Measurements from ENCODE around the gene IQUB.
"Not testable (repeated sequence)": the region's sequence is repeated elsewhere in the genome, so short reads cannot be mapped to it uniquely, and the experiment has no call there.

Gene IQUB

DNA sequence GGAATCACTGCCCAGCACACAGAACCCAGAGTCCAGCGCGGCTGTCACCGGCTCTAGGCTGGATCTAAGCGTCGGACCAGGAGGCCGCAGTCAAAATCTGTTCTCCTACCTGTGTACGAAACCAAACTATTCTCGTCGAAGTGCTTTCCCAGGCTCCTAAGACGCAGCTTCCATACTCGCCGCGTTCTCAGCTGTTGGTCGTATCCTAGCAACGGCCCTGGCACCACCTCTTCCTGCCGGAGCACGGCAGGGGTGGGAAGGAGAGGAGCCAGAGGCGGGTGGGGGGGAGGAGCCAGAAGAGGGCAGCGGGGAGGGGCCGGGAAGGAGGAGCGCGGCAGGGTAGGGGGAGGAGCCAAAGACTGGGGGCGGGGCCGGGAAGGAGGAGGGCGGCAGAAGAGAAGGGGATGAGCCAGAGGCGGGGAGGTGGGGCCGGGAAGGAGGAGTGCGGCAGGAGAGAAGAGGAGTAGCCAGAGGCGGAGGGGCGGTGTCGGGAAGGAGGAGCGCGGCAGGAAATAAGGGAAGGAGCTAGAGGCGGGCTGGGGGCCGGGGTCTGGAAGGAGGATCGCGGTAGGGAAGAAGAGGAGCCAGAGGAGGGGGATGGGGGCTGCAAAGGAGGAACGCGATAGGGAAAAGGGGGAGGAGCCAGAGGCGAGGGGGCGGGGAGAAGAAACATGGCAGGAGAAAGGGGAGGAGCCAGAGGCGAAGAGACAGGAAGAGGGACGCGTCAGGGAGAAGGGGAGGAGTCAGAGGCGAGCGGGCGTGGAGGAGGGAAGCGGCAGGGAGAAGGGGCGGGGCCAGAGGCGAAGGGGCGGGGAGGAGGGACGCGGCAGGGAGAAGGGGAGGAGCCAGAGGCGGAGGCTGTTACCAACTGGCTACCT is at the start of gene IQUB:
TSS of gene IQUB (minus strand) at position 213 of the 878 bp plus-strand sequence. CDS start 22,255 bp downstream, outside the sequence.
- peak; percentile 96 for DNase-seq (ENCODE audit: low read depth)

DNA sequence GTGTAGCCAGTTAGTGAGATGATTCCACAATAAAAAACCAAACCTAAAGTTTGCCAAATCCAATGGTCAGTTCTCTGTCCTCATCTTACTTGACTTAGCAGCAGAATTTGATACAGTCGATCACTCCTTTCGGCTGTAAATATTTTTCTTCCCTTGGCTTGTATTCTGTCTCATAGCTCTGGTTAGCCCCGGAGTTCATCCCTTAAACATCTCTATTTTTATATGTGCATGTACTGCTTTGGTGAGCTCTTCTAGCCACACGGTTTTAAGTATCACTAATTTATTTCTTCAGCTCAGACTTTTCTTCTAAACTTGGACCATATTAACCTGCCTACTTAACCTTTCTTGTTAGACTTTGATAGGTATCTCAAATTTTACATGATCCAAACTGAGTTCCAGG is 49.4 kb upstream of the IQUB start:
- DNase-seq (ENCODE audit: low read depth), result no peak

GRCh38 chr7:123581162-123581459 is 46.7 kb upstream of the IQUB start:
- no peak for DNase-seq (ENCODE audit: low read depth)

DNA sequence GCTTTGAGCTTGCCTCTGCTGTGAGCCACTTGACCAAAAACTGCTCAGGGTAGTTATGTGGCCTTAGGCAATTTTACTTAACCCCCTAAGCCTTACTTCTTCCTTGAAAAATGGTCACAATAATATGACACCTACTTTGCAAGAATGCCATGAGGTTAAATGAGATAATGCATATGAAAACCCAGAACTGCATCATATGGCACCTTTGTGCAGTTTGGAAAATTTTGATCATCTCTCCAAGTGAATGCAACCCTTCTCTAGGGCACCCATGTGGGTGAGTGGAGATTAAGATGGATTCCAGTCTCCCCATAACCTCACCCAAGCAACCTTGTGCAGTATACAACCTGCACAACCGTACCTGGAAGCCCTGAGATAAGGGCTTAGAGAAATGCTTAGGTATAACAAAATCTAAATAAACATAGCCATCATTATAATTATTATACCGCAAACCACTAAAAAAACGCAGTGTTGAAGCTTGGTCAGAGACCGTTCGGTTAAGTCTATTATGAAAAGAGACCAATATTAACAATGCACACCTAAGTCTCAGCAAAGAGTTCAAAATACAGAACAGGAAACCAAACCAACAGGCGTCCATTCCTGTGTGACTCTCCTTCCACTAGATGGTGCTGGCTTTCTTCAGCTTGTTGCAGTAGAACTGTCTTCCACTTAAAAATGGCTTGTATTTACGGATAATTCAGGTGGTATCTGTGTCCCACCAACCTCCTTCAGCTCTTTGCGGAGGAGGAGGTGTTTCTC is 46.2 kb upstream of the IQUB start:
- no peak for DNase-seq (ENCODE audit: low read depth)

DNA sequence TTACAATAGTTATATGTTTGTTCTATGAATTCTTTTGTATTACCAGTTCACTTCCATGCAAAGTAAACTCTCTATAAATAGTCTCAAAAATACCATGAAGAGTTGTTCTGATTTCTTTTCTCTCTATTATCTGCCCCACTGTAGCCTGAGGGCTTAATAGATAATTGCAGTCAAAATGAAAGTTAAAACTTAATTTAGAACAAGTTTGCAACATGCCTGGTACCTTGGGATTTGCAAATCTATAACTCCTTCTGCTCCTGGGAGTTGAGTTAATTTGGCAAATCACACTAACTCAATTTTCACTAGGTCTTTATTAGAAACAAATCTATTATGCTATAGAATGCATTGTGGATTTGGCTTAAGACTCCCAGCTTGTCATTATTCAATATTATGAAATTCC is 45.0 kb upstream of the IQUB start:
- no peak for DNase-seq (ENCODE audit: low read depth)

- DNase-seq (ENCODE audit: low read depth), result no peak
These were observed 39.6 kb upstream of the IQUB start for GRCh38 chr7:123573896-123574467.

DNA sequence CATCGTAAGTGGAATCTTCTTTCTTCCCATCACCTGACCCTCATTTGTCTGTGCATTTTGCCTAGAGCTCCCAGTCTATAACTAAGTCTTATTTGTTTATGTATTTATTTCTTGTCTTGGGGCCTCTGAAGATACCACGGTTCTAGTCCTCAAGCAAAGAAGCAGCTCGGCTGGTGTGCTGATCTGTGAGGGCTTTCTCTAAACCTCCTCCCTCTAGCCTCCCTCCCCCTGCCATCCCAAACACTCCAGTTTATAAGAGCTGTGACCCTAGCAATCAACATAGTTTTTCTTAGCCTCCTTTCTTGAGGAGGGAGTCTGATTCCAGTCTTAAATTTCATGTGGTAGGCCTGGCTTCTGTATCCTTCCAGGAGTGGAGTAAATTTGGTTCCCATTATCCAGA is 38.9 kb upstream of the IQUB start:
- DNase-seq (ENCODE audit: low read depth), result no peak

GRCh38 chr7:123571684-123572083 is 37.3 kb upstream of the IQUB start:
- no peak for DNase-seq (ENCODE audit: low read depth)

DNA sequence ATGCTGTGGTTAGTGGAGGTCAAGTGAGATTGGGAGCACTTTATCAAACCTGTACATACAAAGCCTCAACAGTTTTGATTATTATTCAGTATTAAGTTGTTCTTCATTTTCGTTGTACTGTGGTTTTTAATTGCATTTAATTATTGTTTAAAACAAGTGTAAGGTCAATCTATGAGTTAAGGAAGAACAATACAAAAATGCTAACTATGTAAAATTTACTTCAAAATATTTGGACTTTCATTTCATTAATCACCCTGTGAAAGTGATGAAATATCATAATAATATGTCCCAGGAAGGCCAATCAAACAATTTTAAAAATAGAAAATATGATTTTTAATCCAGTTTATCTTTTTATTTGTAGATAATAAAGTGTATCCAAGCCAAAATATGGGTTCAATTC is 36.8 kb upstream of the IQUB start:
- DNase-seq (ENCODE audit: low read depth), result no peak

- DNase-seq (ENCODE audit: low read depth), result no peak
These were observed 36.2 kb upstream of the IQUB start for GRCh38 chr7:123570390-123571182.

- DNase-seq (ENCODE audit: low read depth), result no peak
These were observed 35.1 kb upstream of the IQUB start for GRCh38 chr7:123569352-123570010.

DNA sequence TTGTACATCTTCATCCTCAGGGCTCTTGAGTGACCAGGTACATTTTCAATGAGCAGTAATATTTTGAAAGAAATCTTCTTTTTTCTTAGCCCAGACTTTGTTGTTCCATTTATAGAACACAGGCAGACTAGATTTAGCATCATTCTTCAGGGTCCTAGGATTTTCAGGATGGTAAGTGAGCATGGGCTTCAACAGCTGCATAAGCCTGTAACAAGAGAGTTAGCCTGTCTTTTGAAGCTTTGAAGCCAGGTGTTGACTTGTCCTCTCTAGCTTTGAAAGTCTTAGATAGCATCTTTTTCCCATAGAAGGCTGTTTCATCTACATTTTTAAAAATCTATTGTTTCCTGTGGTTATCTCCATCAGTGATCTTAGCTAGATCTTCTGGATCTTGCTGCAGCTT is 27.7 kb upstream of the IQUB start:
- DNase-seq (ENCODE audit: low read depth), result no peak

GRCh38 chr7:123558289-123558874 is 24.0 kb upstream of the IQUB start:
- DNase-seq (ENCODE audit: low read depth), result no peak

- DNase-seq (ENCODE audit: low read depth), result peak; percentile 91
These were observed 23.2 kb upstream of the IQUB start, which contains the start of gene NDUFA5 for GRCh38 chr7:123557398-123558288. TSS of gene NDUFA5 (minus strand) at chr7:123557818. CDS start at chr7:123557795, 23 bp downstream.

DNA sequence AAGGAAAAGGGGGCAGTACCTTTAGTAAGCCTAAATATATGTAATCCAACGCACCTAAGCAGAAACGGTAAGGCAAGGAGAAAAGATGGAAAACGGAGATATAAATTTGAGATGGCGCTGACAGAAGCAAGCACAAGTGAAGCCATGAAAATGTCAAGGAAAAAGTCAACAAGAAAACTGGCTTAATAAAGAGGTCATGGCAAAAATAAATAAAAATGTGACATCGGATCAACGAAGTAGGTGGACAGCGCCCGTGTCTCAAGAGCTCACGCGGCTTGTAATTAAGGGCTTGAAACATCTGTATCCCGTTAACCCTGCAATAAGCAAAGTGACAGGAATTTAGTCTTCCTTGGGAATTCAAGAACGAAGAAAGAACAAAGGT is 22.6 kb upstream of the IQUB start:
- no peak for DNase-seq (ENCODE audit: low read depth)

- DNase-seq (ENCODE audit: low read depth), result no peak
These were observed 21.1 kb upstream of the IQUB start for GRCh38 chr7:123555484-123555883.

DNA sequence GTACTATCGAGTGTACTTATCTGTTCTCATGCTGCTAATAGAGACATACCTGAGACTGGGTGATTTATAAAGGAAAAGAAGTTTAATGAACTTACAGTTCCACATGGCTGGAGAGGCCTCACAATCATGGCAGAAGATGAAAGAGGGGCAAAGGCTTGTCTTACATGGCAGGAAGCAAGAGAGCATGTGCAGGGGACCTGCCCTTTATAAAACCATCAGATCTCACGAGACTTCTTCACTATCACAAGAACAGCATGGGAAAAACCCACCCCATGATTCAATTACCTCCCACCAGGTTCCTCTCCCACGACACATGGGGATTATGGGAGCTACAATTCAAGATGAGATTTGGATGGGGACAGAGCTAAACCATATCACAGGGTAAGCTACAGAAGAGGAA is 18.8 kb upstream of the IQUB start:
- DNase-seq (ENCODE audit: low read depth), result no peak

- DNase-seq (ENCODE audit: low read depth), result no peak
These were observed 18.2 kb upstream of the IQUB start for GRCh38 chr7:123552641-123553040.

DNA sequence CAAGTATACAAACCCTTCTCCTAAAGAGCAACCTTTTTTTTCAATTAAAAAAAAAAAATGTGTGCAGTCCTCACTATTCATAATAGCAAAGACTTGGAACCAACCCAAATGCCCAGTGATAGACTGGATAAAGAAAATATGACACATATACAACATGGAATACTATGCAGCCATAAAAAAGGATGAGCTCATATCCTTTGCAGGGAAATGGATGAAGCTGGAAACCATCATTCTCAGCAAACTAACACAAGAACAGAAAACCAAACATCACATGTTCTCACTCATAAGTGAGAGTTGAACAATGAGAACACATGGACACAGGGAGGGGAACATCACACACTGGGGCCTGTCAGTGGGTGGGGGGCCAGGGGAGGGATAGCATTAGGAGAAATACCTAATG is 17.7 kb upstream of the IQUB start:
- not testable (repeated sequence) for DNase-seq (ENCODE audit: low read depth)

- no peak for DNase-seq (ENCODE audit: low read depth)
These were observed 14.0 kb upstream of the IQUB start for GRCh38 chr7:123548406-123548805.
